HG03159 (cell line): ENCODE measurements around the gene KCNQ1OT1.

ENCODE experiments used
- ATAC-seq: cut with Tn5 transposase; IDR thresholded peaks from one replicate; pipeline ENCODE4 v1.9.1; 2021; ENCODE audit warnings: mild to moderate bottlenecking, moderate library complexity; ENCODE audit not compliant: unreplicated experiment

The KCNQ1OT1 gene

GRCh38 chr11:2561696-2562581 lies 137.9 kb downstream of the KCNQ1OT1 start:
- no peak for ATAC-seq

- ATAC-seq, result no peak
Observed at GRCh38 chr11:2559527-2560311, 140.1 kb downstream of the KCNQ1OT1 start.

GRCh38 chr11:2558861-2559526 lies 140.8 kb downstream of the KCNQ1OT1 start:
- no peak for ATAC-seq

GRCh38 chr11:2558397-2558796 lies 141.4 kb downstream of the KCNQ1OT1 start:
- ATAC-seq, result no peak
